ENCODE results near the gene DOCK2.
"Not testable (repeated sequence)": the region's sequence is repeated elsewhere in the genome, so short reads cannot be mapped to it uniquely, and the experiment has no call there.

- not testable (repeated sequence) for TF ChIP-seq CTCF, EZH2 (IDR thresholded peaks at IDR 0.05)
Observed at GRCh38 chr5:169752566-169752965, 115.5 kb downstream of the DOCK2 start.

Measured in neural progenitor cell (in vitro differentiated cells).